Colonic mucosa (tissue), 4 donors: Measurements from ENCODE around the gene COX19. TPM values are rescaled to one million over a fixed set of nuclear protein-coding genes. Genes with fewer than 3 reads are reported as not detected.

Experiments
- DNase-seq: peaks from one replicate; pipeline ENCODE4 v3.0.0-alpha.2; 2020
- H3K27ac ChIP-seq: fragments of 200-600 bp; one replicate; pipeline ENCODE4 v1.8.0; 2021
- H3K27me3 ChIP-seq: fragments of 200-600 bp; one replicate; pipeline ENCODE4 v1.8.0; 2021
- H3K36me3 ChIP-seq: fragments of 200-600 bp; one replicate; pipeline ENCODE4 v1.8.0; 2021
- H3K4me1 ChIP-seq: fragments of 200-600 bp; one replicate; pipeline ENCODE4 v1.8.0; 2021; ENCODE audit warnings: mild to moderate bottlenecking
- H3K4me3 ChIP-seq: fragments of 200-600 bp; one replicate; pipeline ENCODE4 v1.8.0; 2021
- H3K9ac ChIP-seq, 2 donors: one replicate each; pipeline ENCODE4 v1.7.0; 2013; ENCODE audit warnings: control low read depth in 2 of 2, low read depth in 2 of 2, low read length in 2 of 2
- H3K9me3 ChIP-seq: fragments of 200-600 bp; one replicate; pipeline ENCODE4 v1.8.0; 2021
- CTCF ChIP-seq: fragments of 200-600 bp; IDR thresholded peaks from one replicate; pipeline ENCODE4 v1.8.0; 2022; ENCODE audit warnings: antibody characterized with exemption, mild to moderate bottlenecking
- intact Hi-C: fragments of 100-400 bp; cut with DNase I; formaldehyde crosslinking; loops from one replicate; pipeline ENCODE4 v1.14.1; 2022
- total RNA-seq, 2 donors: library from RNA; stranded (reverse); fragmentation: NEBNext Ultra II Directional in 1 of 2; extraction: Animal tissue kit (Norgen Biotek cat#: 25700) in 1 of 2; gene quantifications; one replicate each; pipeline ENCODE4 v1.2.1, GENCODE V29; 2021
- donor health status: healthy.
- donor health status: DM: no; HTN: no; CAD: no.
- donor health status: DM: no; HTN: no; CAD: no.

The COX19 gene
- total RNA-seq, 2 donors from 2014 or later: 11.6 to 16.5 TPM

- DNase-seq: no peak
- H3K9ac ChIP-seq: no peak overlapping the region
- no peaks in the 10 kb centered on the region for H3K4me1 ChIP-seq
- H3K27me3 ChIP-seq: no peaks in the 10 kb centered on the region
- no peaks in the 10 kb centered on the region for H3K36me3 ChIP-seq
- no peak overlapping the region for H3K4me3 ChIP-seq
- no peaks in the 10 kb centered on the region for H3K9me3 ChIP-seq
- no peak for TF ChIP-seq CTCF
- no peak overlapping the region for H3K27ac ChIP-seq
- intact Hi-C loops: no loop called here
Observed at GRCh38 chr7:1021366-1021765, 46.0 kb upstream of the COX19 start.

- Histone ChIP-seq H3K27me3 (no peaks in the 10 kb centered on the region), H3K9ac (no peak overlapping the region), H3K9me3 (no peaks in the 10 kb centered on the region), H3K4me3 (no peak overlapping the region), H3K4me1 (no peaks in the 10 kb centered on the region), H3K36me3 (no peaks in the 10 kb centered on the region), H3K27ac (no peak overlapping the region)
- no peak for TF ChIP-seq CTCF
- intact Hi-C loops: no loop called here
- DNase-seq: no peak
Observed at GRCh38 chr7:1020849-1021251, 45.5 kb upstream of the COX19 start.

GRCh38 chr7:1019789-1020610 is 44.7 kb upstream of the COX19 start:
- Histone ChIP-seq H3K4me3 (no peak overlapping the region), H3K9ac (no peak overlapping the region), H3K9me3 (no peaks in the 10 kb centered on the region), H3K27me3 (no peaks in the 10 kb centered on the region), H3K27ac (no peak overlapping the region), H3K36me3 (no peaks in the 10 kb centered on the region), H3K4me1 (no peaks in the 10 kb centered on the region)
- no peak for DNase-seq
- no peak for TF ChIP-seq CTCF
- intact Hi-C loops: no loop called here

GRCh38 chr7:1019255-1019785 is 44.0 kb upstream of the COX19 start:
- H3K4me3 ChIP-seq: no peak overlapping the region
- H3K4me1 ChIP-seq: no peaks in the 10 kb centered on the region
- no peak overlapping the region for H3K9ac ChIP-seq
- no peak for DNase-seq
- no peaks in the 10 kb centered on the region for H3K36me3 ChIP-seq
- TF ChIP-seq CTCF: no peak
- no peaks in the 10 kb centered on the region for H3K9me3 ChIP-seq
- H3K27me3 ChIP-seq: no peaks in the 10 kb centered on the region
- intact Hi-C loops: no loop called here
- H3K27ac ChIP-seq: no peak overlapping the region

- DNase-seq: no peak
- H3K9me3 ChIP-seq: no peaks in the 10 kb centered on the region
- H3K27ac ChIP-seq: no peak overlapping the region
- no peak for TF ChIP-seq CTCF
- H3K4me1 ChIP-seq: no peaks in the 10 kb centered on the region
- intact Hi-C loops: no loop called here
- no peak overlapping the region for H3K4me3 ChIP-seq
- no peak overlapping the region for H3K9ac ChIP-seq
- H3K27me3 ChIP-seq: no peaks in the 10 kb centered on the region
- no peaks in the 10 kb centered on the region for H3K36me3 ChIP-seq
Observed at GRCh38 chr7:1018334-1018695, 43.0 kb upstream of the COX19 start.
